Measurements from ENCODE around the gene NADK.

DNA sequence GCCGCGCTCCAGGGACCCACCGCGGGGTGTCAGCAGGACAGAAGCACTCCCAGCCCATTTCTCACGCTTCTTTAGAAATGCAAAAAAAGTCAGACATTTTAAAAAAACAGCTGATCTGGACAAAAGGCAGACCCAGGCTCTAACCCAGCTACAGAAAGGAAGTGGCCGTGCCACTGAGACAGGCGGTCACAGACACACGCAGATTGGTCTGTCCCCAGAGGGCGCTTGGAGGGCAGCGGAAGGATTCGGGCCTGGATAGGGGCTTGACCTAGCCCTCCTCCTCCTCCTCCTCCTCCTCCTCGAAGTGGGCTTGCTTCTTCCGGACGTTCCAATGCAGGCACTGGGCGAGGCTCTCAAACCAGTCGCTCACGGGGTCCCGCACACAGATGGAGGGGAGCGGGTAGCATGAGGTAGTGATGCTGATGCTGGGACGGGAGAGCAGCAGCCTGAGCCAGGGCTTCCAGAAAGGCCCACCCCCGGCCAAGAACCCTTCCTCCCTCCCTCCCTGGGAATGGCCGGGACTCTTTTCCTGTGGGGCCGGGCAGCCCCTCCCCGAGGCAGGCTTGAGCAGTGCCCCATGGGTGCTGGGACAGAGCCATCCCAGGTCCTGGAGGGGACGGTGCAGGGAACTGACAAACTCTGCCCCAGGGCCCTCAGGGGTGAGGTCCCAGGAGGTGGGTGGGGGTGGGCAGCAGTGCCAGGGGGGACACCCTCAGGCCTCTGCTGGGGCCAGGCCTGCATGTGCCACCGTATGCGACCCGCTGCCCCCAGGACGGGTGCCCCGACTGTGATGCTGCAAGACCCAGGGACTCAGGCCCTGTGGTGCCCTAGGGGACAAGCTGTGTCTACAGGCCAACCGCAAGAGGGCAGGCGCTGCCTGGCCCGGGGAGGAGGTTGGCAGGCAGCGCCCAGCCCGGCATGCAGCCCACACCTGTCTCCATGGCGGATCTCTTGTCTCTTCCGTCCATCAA is 25.3 kb downstream of the NADK start:
- TF ChIP-seq, protein P1, sequence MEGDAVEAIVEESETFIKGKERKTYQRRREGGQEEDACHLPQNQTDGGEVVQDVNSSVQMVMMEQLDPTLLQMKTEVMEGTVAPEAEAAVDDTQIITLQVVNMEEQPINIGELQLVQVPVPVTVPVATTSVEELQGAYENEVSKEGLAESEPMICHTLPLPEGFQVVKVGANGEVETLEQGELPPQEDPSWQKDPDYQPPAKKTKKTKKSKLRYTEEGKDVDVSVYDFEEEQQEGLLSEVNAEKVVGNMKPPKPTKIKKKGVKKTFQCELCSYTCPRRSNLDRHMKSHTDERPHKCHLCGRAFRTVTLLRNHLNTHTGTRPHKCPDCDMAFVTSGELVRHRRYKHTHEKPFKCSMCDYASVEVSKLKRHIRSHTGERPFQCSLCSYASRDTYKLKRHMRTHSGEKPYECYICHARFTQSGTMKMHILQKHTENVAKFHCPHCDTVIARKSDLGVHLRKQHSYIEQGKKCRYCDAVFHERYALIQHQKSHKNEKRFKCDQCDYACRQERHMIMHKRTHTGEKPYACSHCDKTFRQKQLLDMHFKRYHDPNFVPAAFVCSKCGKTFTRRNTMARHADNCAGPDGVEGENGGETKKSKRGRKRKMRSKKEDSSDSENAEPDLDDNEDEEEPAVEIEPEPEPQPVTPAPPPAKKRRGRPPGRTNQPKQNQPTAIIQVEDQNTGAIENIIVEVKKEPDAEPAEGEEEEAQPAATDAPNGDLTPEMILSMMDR (conservative IDR thresholded peaks at IDR 0.05), result no peak
- TF ChIP-seq ZFX (IDR thresholded peaks at IDR 0.05), result no peak
